CD4-positive, alpha-beta T cell treated with Interleukin-15 for 4 hours (primary cell): ENCODE results near the gene IQSEC2.

ENCODE experiments used
- DNase-seq: peaks from one replicate; pipeline ENCODE4 v3.0.0-alpha.2; 2020; ENCODE audit warnings: low spot score

The IQSEC2 gene

DNA sequence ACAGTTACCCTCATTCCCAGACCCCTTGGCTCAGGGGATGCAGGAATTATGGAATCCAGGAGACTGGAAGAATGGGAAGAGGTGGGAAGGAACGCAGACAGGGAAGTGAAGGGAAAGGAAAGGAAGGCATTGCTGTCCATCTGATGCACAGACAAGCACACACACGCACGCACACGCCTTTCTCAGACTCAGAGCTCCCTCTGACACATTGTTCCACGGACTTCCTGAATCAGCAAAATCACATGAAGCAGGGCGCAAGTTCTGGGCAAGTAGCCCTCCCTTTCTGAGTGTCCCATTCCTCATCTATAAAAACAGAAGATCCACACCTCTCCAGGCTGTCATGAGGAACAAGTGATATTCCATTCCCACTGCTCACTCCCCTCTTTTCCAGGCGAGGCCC is 13.2 kb downstream of the IQSEC2 start:
- DNase-seq: no peak

DNA sequence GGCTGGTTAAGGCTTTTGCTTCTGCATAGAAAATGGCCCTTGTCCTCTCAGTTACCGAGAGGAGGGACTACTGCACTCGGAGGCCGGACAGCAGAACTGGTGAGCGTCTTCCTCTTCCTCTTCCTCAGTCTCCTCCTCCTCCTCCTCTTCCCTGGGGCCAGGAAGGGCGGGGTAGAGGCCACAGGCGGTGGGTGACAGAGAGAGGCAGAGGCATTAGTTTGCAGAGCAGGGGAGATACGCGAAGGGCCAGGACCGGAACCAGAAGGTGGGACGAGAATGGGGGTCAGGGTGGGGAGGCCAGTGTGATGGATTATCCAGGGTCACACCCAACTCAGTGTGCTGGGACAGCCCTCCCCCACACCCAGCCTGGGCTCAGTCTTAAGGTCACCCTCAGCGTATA is 14.5 kb downstream of the IQSEC2 start:
- DNase-seq: no peak

DNA sequence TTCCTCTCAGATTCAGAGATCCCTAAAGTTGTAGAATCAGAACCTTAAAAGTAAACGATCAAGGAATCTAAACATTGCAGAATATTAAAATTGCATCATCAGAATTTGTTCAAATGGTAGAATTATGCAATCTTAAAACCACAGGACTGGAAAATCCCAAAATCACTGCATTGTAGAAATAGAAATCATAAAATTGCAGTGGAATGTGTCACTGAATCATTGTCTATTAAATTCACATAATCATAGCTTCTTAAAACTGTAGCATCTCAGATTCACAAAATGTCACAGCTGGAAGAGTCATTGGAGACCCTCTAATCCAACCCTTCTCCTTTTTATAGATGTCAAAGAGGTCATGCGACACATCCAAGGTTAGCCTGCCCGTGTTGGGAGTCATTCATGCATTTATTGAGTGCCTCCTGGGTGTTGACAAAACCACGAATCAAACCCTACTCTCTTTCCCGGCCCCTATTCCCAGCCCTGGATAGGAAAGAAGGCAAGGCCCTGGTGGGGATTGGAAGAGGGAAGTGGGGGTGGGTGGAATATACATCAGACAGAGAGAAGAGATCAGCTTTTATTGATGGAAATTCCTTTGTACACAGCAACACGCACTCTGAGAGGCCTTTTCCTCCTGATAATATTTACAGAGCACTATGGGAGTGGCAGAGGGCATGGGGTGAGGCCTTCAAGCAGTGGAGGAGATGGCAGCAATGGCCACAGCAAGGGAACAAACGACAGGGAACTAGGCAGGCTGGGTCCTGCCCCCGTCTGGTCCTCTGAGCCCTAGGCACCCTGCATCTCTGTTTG is 15.4 kb downstream of the IQSEC2 start:
- DNase-seq: no peak

DNA sequence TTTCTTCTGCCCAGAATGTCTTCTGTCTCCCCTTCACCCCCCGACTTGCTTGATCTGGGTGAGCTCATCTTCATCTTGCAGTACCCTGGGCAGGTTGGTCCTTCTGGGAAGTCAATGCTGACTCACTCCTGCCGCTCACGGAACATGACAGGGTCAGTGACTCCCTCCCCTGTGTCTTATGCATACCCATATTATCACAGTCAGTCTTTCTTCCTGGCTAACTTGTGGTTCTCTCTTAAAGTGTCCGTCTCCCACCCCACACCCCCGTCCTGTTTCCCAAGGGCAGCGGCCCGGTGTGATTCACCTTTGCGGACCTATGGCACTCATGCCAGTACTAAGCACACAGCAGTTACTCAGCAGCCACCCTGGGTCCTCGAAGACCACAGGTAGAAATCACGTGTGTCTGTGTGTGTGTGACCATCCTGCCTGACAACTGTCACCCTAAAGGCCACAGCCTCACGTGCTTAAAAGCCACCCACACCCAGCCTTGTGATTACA is 17.7 kb downstream of the IQSEC2 start:
- DNase-seq: no peak

DNA sequence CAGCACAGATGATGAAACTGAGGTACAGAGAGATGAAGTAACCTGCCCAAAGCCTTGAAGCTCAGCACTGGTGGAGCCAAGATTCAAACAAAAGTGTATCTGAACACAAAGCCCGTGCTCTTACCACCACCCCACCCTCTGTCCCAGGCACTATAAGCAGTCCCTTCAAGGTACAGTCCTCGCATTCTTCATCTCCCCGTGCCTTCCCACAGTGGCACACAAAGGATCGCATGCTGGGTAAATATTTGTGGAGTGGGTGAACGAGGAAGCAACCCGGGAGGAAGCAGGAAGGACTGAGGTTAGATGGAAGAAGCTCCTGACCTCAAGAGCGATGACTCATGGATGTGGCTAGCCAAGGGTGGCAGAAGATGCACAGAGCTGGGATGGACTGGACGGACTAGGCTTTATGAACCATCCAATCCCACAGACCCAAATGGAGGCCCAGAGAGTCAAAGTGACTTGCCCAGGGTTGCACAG is 18.4 kb downstream of the IQSEC2 start:
- no peak for DNase-seq

DNA sequence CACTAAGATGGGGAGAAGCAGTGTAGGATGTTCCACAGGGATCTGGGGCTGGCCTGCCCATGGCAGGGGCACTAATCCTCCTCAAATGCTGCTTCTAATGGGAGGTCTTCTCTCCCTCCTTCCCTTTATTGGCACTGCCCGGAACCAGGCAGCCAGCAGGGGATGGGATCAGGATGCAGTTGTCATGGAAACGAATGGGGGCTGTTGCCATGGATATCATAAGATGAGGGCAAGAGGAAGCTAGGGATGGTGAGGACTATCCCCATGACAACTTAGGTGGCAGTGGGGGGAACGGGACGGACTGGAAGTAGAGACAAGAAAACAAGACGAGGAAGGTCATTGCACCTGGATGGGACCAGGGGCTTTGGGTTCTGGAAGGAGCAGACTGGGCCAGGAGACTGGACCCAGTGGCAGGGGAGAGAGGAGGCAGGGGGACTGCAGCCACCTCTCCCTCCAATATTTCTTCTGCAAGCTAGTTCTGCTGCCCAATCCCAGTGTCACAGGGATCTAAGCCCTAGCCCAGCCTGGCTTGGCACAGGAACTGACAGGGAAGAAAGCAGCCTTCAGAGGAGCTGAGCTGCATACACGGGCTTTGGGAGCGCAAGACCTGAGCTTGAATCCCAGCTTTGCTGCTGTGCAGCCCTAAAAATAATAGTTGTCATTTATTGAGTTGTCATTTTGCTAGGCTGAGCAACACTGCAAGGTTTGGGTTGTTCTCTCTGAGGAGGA is 19.0 kb downstream of the IQSEC2 start:
- no peak for DNase-seq

DNA sequence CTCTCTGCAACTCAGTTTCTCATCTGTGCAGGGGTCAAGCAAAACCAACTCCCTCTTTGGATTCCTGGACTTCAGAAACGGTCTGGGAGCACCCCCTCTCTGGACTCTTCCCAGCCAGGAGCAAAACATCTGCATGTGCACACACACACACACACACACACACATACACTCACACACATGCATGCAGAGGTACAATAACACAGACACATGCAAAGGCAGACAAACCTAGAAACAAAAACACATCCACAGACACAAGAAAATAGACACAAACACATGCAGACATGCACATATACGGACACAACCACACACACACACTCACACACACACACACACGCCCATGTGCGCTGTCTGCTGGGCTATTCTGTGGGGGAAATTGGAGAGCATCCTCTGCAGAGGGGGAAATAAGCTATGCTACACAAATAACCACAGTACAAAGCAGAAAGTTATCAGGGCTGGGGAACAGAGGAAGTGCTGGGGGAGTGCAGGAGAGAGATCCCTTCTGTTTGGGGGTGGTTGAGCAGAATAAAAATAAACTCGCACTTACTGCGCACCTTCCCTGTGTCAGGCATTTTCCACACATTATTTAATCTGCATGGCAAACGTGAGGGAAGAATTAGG is 19.9 kb downstream of the IQSEC2 start:
- no peak for DNase-seq

DNA sequence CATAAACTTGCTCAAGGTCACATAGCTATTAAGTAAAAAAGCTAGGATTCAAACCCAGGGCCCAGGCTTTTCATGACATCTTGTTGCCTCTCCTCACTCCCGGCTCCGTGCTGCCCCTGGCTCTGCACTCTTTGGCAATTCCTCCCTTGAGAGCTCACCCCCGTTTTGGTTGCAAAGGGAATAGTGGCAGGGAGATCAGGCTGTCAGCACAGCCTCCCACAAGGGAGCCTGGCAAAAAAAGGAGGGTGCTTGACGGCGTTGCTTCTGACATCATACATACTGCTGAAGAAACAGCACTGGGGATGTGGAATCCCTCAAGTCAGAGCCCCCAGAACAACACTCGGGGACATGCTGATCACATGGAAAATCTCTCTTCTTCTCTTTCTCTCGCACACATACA is 20.5 kb downstream of the IQSEC2 start:
- DNase-seq: no peak

DNA sequence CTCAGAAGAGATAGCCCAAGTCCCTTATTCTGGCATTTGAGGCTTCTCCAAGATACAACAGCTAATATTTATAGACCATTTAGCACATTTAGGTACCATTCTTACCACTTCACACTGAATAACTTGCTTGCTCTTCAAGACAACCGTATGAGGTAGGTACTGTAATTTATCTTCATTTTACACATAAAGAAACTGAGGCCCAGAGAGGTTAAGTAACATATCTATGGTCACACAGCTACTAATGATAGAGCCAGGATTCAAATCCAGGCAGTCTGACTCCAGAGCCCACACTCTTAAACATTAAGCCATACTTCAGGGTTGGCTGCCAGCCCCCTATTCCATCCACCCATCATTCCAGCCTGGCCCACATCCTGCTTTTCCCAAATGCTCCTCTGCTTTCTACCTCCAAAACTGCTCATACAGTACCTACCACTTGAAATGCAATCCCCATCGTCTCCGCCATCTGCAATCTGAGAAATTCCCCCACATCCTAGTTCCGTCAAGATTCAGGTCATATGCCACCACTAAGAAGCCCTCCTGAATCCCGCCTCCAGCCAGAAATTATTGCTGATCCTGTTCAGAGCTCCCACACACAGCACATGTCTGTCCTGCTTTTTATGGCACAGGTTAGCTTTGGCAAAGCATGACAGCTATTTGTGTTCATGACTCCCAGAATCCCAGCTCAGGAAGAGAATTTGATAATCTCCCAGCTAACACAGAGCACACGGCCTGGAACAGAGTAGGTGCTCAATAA is 23.5 kb downstream of the IQSEC2 start:
- DNase-seq: no peak

DNA sequence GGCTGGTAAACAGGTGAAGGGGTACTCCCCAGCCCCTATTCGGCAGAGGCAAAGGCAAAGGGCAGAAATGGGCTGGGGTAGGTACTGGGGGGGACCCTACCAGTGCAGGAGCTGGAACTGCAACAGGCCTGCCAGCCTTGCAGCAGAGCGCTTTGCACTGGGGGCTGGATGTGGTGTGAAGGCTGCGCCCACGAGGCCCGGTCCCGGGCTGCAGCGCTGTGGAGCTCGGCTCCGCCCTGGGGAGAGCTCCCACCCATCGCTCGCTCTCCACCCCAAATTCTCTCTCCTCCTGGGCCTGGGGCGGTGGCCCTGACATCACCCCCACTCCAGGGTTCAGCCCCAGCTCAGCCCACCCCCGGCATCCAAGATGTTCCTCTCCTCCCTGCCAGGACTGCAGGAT is 24.2 kb downstream of the IQSEC2 start:
- no peak for DNase-seq

DNA sequence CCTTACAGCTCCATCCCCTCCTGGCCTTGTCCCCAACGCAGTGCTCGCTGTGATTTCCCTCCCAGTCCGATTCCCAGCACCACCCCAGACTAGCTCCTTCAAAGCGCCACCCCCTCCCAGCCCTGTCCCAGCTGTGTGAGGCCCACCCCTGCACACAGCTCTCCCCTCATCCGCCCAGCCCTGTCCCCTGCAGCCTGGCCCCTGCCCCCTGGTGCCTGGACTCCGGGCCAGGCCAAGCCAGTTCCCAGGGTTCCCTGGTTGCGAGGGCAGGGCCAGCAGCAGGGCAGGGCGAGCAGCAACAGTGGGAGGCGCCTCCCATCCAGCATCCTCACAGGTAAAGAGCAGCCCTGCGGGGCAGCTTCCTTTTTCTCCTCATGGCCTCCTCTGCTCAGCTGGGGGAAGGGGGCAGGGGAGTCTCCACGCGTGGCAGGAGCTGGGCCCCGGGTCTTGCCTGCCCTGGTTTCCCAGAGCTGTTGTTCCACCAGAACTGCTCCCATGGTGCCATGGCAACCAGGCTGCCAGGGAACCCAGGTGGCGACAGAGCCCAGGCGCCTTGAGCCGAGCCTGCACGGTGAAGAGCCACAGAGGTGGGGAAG is 24.8 kb downstream of the IQSEC2 start:
- no peak for DNase-seq

DNA sequence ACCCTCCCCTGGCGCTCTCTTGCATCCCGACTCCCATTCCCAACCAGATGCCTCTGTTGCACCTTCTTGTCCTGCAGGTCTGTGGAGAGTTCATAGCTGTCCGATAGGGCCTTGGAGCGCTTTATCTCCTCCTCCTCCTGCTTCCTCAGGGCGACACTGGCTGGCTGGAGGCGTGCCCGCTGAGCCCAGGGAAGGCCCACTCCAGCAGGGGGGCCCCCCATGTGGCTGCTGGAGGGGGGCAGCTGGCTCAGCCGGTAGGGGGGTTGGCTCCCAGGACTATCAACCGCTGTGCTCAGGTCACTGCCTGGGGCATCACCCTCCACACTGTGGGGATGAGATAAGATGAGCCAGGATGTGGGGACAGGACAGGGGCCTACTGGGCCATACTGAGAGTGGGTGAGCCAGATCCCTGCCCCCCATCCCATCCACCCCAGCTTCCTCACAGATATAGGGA is 25.6 kb downstream of the IQSEC2 start:
- no peak for DNase-seq

DNA sequence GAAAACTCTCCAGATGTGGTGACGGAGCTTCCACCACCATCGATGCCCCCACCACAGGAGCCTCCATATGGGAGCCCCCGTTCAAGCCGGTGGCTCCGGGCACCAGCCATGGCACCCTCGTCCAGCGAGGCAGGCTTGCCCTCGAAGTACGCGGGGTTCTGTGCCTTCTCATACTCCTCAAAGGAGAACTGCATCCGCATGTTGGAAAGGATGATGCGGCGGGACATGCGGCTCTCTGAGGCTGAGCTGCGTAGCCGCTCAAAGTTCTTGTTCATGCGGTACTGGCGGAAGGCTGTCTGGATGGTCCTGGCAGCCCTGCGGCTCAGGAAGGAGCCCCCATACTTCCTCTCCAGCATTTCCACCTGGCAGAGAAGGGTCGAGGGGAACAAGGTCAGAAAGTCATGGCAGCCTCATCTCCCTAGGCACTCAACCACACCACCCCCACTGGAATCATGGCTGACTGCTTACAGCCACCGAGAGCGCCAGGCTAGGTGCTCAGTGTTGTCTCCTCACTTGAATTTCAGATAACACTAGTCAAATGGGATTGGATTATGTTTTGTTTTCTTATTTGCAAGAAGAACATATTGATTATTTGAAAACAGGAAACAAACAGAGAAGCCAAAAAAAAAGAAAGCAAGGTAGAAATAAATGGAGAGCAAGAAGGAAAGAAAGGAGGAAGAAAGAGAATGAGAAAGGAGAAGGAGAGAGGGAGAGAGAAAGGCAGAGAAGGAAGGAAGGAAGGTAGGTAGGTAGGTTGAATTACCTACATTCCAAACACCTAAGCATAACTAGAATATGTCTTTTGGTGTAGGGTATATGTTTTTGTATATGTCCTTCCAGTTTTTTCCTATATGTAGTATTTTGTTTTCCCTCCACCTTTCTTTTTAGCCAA is 26.6 kb downstream of the IQSEC2 start:
- DNase-seq: no peak

DNA sequence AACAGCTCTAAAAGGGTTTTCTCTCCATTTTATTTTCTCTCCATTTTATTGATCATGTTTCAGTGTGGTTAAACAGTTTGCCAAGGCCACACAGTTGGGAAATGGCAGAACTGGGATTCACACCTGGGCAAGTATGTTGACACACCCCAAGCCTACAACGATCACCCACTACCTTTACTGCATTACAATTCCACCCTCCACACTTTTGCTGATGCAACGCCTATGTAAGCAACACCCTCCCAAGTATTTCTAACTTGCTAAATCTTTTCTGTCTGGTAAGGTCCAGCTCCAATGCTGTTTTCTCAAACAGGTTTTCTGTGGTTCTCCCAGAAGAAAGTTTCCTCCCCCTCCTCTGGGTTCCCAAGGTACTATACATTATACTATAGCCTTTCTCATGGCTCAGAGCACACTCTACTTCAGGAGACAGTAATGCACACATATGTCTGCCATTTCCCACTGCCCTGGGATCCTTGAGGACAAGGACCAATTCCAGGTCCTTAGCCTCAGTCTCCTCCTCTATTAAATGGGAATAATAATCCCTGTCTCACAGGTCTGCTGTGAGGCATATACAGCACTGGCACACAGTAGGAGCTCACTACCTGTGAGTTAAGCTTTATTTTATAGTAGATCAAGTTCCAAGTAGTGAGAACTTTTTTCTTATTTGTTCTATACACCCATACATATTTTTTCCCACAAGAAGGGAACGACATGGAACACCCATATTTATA is 27.9 kb downstream of the IQSEC2 start:
- DNase-seq: no peak

DNA sequence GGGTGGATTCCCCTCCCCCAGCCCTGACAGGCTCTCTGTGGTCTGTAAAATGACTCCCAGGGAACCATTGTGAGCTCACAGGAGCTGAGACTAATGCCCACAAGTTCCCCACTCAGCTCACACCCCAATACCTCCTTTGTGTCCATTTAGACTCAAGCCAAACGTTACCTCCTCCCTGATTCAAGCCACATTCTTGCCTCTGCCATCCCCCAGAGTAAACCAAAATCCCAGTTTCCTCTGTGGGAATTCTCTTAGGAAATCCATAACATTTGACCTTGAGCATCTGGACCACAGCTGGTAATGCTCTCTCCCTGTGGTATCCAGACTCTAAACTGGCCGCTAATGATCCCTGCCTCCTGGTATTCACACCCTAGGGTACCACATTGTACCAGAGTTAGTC is 30.1 kb downstream of the IQSEC2 start:
- no peak for DNase-seq

DNA sequence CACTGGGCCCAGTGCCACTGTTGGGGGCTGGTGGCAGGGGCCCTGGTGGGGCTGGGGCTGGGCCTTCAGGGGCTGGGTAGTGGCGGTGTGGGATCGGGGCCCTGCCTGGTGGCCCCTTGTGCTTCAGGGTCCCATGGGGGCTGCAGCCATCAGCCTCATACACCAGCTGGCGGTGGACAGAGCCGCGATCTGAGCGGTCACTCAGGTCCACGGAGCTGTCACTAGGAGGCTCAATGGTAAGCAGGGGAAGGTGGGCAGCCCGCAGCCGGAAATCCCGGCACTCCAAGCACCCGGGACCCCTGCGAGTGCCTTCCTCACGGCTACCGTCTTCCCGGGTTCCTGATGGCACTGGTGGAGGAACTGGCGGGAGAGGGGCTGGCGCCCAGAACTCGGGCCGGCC is 30.8 kb downstream of the IQSEC2 start:
- DNase-seq: no peak

DNA sequence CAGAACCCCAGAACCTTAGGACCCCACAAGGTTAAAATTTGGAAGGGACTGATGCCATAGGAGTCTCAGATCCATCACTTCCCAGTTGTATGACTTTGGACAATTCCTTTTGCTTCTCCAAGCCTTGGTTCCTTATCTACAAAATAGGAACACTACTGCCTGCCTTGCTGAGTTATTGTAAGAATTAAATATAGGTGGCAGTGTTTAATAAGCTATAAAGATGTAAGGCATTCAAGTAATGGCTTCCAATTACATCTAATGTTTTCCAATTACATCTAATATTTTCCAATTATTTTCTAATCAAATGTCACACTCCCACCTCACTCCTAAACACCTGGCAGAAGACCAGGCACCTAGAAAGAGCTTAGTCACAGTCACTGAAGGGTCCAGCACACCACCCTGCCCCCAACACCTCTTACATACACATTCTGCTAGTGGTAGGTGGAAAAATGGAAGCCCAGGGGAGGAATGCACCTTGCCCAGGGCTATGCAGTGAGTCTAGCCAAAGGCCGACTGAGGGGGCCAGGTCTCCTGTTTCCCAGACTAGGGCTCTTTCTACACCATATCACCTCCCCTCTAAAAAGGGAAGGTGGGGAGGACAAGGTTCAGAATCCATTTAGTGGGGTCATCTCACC is 31.9 kb downstream of the IQSEC2 start:
- no peak for DNase-seq

DNA sequence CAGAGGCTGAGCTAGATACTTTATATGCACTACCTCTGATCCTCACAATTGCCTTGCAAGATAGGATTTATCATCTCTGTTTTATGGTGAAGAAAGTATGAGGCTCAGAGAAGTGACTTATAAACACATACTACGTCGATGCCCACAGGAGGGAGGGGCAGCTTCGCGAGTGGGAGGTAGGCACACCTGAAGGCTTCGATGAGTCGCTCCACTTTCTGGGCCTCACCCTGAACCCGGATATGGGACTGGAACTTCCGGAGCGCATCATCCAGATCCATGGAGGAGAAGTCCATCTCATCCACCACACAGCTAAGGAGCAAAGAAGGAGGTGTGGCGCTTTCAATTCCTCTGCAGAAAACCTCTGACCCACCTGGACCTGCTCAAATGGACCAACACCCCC is 33.5 kb downstream of the IQSEC2 start:
- DNase-seq: no peak

DNA sequence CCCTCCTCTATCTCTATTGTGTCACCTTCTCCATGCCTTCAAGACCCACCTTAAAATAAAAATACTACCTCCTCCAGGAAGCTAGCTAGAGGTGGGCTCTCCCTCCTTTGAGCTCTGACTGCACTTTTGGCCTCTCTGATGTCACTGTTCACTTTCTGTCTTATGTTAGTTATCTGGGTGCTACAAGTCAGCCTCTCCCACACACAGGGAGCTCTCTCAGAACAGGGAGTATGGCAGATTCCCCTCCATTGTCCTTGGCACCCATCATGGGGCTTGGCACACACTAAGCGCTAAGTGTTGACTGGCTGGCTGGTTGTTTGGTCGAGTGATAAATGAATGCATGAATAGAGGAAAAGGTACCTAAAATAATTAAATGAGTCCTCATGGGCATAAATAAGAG is 35.2 kb downstream of the IQSEC2 start:
- DNase-seq: no peak
